Activated CD4-positive, alpha-beta T cell treated with anti-CD3 and anti-CD28 coated beads for 24 hours (primary cell): ENCODE results near the gene NTM.

Experiments
- DNase-seq, 2 donors: peaks; one replicate each; pipeline ENCODE4 v3.0.0-alpha.2; 2020; ENCODE audit warnings: low read depth in 2 of 2

The NTM gene

GRCh38 chr11:132256528-132257279 is 886.3 kb downstream of the NTM start:
- no peak for DNase-seq

GRCh38 chr11:132257871-132258270 is 887.5 kb downstream of the NTM start:
- no peak for DNase-seq

GRCh38 chr11:132258875-132259274 is 888.5 kb downstream of the NTM start:
- DNase-seq: no peak

GRCh38 chr11:132260636-132261035 is 890.2 kb downstream of the NTM start:
- no peak for DNase-seq

- DNase-seq: no peak
These were observed 892.8 kb downstream of the NTM start for GRCh38 chr11:132263241-132263640.

GRCh38 chr11:132263875-132264274 is 893.5 kb downstream of the NTM start:
- no peak for DNase-seq

GRCh38 chr11:132264616-132265015 is 894.2 kb downstream of the NTM start:
- DNase-seq: no peak

- DNase-seq: no peak
These were observed 908.6 kb downstream of the NTM start for GRCh38 chr11:132278801-132279574.

GRCh38 chr11:132284048-132284447 is 913.6 kb downstream of the NTM start:
- DNase-seq: no peak

- DNase-seq: no peak
These were observed 914.2 kb downstream of the NTM start for GRCh38 chr11:132284611-132285010.

GRCh38 chr11:132285631-132286030 is 915.2 kb downstream of the NTM start:
- no peak for DNase-seq

GRCh38 chr11:132286106-132286505 is 915.7 kb downstream of the NTM start:
- no peak for DNase-seq

- no peak for DNase-seq
These were observed 917.6 kb downstream of the NTM start for GRCh38 chr11:132288036-132288435.

- no peak for DNase-seq
These were observed 919.3 kb downstream of the NTM start for GRCh38 chr11:132289590-132290256.

GRCh38 chr11:132293586-132293985 is 923.2 kb downstream of the NTM start:
- no peak for DNase-seq

- no peak for DNase-seq
These were observed 926.7 kb downstream of the NTM start for GRCh38 chr11:132296946-132297610.

- no peak for DNase-seq
These were observed 927.9 kb downstream of the NTM start for GRCh38 chr11:132298357-132298756.

GRCh38 chr11:132300283-132300682 is 929.9 kb downstream of the NTM start:
- no peak for DNase-seq

- DNase-seq: no peak
These were observed 931.0 kb downstream of the NTM start for GRCh38 chr11:132301465-132301864.

- DNase-seq: no peak
These were observed 931.5 kb downstream of the NTM start for GRCh38 chr11:132301900-132302299.

GRCh38 chr11:132307309-132308020 is 937.0 kb downstream of the NTM start:
- no peak for DNase-seq
